ENCODE results near the gene STK4.

The STK4 gene

DNA sequence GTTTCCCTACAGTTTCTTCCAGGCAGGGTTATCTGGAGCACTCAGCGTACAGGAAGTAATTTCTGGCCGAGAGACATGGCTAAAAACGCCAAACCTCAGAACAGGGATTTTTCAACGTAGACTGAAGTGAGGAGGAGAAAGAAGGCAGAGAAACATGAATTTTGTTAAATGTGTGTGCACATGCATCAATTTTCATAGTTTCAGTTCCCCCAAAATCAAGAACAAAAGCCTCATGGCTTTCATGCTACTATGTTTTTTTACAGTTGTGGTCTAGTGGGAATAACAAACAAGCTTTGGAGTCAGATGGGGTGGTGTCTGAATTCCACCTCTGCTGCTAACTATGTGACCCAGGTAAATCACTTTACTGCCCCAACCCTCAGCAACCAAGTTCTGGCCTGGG, 11.0 kb upstream of the STK4 start:
- no peak for DNase-seq

DNA sequence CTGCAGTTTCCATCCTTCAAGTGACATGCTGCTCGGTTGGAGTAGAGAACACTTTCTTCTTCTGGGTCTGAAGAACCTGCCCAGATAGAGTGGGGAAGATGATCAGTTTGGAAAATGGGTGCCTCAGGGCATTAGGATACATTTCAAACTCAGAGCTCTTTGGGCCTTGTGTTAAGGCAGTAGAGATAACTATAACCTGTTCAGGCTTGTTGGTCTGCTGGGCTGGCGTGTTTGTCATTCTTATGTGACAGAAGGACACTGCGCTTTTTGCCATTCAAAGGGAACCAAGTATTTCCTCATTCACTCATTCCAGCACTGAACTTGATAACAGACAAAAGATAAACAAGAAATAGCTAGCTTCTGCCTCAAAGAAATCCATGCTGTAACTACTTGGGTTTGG, 9.9 kb upstream of the STK4 start:
- DNase-seq, result no peak

DNA sequence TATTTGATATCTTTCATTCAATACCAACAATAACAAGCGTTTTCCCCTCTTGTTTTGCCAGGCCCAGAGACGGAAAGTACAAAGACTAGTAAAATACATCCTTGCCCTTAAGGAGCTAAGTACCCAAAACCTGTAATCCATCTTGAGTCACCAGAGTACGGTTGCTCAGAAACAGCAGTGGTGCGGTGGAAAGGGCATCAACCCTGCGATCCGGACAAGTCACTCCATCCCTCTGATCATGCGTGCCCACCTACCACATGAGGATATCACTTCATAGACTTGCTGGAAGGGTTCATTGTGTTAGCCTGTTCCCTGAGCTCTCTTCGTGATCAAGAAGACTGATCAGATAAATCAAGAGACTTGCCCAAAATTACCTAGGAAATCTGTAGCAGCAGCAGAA, 8.0 kb upstream of the STK4 start:
- no peak for DNase-seq

DNA sequence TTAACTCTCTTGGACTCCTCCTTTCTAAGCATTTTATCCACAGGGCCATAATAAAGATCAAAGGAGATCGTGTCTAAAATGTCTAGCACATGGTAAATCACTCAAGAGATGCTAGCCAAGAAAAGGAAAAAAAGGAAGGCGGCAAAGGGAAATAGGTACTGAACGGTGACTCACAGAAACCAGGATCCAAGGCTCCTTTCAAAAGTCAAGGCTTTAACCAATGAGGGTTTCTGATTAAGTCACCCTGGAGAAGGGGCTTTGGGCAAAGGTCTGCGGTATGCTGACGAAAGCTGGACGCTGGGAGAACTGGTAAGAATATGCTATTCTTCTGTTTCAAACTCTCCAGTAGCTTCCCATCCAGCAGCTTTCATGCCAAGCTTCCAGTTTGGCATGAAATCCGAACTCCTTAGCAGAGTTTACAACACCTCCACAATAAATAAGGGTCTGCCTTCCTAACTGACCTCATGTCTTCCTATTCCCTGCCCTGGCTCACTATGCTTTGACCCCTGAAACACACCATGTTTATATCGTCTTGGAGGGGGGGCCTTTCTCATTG, 7.2 kb upstream of the STK4 start:
- no peak for DNase-seq

DNA sequence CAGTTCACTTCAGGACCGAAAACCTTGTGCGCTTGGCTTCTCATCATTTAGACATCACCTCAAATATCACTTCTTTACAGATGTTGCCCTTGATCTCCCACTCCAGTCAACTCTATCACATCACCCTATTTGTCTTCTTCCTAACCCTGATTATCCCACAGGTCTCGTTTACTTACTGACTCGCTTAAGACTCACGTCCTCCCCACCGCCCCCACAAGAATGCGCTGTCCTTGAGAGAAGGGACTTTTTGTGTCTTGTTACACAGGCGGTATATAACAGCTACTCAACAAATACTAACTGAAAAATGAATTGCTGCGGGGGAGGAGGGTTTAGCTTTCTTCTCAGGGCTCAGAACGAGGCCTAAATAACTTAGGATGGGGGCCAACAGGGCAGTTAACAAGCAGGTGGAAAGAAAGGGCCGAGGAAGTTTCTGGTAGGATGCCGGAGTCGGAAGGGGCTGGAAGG, 6.6 kb upstream of the STK4 start:
- no peak for DNase-seq

DNA sequence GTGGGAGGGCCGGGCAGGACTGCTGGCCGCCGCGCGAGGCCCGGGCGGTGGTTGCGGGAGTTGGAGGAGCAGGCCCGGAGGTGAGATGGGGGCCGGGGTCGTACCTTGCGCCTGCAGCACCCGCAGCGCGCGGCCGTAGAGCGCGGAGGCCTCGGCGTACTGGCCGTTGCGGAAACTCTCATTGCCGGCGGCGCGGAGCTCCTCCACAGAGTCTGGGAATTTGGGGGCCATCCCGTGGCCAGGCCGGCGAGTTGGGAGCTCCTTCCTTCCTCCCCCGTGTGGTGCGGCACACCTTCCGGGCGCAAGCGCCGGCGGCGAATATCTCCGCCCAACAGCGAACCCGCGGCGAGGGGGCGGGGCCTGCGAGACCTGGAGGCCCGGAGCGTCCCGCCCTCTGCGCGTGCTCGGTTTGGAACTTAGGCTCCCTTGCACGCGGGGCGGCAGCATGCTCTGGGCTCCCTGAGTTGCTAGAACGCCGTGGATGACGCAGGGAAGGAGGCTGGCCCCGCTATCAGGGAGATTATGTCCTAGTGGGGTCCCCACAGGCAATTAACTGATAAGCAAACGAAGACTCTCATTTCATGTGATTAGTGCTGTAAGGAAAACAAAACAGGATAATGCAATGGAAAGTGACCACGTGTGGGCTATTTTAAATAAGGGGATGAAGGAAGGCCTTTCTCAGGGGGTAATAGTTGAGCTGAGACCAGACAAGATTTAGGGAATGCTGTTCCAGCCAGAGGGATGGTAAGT, 6.0 kb upstream of the STK4 start, which contains the start of gene TOMM34:
Gene TOMM34, minus strand, starts transcription at position 295 of the 750 bp plus-strand sequence. Its CDS starts 64 bp downstream, at position 231.
- peak; percentile 75 for DNase-seq

DNA sequence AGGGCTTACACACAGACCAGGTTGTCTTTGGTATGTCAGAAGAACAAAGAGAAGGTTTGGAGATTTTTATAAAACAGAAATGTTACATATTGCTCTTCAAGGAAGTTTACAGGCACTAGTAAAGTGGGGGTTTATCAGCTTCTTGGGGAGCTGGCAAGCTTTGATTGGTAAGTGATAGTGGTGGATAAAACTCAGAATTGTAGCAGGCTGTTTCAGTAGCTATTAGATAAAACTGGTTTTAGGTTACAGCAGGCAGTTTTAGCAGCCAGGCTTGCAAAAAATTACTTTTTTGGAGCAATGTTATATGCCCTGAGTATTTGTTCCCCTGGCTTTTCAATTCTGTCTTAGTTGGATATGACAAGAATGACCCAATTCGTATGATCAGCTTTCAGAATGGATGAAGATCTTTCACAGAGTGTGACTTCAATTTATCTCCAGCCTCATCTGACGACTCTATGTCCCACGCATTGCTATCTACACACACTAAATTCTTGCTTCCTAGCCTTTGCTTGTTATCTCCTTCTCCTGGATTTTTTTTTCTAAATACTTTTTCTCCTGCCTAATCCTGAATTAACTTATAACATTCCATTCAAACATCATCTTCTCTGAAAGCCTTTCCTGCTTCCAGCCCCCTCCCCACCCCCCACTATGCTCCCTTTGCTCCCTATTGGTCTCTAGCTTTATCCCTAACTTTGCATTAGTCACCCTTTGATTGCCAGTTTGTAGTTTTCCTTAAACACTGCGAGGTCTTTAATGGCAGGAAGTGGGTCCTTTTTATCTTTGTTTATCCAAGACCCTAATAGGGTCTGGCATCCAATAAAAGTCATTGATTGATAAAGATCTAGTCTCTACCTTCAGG, 5.1 kb upstream of the STK4 start:
- DNase-seq, result no peak

DNA sequence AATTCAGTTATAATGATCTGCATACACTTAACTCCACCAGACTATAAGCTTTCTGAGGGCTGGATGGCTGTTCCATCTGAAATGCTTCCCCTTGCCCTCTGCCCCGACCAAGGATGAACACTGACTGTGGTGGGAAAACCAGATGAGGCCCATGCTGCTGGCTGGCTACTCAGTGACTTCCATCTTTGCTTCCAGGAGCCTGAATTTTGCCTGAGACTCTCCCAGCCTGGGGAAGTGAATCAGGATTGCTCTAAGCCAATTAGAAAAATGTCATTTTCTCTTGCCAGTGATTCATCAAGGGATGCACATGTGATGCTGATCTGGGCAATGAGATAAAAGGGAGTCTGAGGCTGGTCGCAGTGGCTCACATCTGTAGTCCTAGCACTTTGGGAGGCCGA, 4.4 kb upstream of the STK4 start:
- no peak for DNase-seq

DNA sequence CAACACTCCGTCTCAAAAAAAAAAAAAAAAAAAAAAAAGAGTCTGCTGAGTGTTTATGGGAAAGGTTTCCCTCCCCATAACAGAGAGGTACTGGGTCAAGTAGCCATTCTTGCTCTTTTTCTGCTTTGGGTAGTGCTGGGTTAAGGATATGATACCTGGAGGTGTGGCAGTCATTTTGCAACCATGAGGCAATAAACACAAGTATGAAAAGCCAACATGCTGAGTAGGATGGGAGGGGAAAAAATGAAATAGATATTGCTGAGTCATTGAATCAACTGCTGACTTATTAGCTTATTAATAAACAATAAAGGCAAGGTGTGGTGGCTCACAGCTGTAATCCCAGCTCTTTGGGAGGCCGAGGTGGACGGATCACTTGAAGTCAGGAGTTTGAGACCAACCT, 3.8 kb upstream of the STK4 start:
- DNase-seq, result no peak

DNA sequence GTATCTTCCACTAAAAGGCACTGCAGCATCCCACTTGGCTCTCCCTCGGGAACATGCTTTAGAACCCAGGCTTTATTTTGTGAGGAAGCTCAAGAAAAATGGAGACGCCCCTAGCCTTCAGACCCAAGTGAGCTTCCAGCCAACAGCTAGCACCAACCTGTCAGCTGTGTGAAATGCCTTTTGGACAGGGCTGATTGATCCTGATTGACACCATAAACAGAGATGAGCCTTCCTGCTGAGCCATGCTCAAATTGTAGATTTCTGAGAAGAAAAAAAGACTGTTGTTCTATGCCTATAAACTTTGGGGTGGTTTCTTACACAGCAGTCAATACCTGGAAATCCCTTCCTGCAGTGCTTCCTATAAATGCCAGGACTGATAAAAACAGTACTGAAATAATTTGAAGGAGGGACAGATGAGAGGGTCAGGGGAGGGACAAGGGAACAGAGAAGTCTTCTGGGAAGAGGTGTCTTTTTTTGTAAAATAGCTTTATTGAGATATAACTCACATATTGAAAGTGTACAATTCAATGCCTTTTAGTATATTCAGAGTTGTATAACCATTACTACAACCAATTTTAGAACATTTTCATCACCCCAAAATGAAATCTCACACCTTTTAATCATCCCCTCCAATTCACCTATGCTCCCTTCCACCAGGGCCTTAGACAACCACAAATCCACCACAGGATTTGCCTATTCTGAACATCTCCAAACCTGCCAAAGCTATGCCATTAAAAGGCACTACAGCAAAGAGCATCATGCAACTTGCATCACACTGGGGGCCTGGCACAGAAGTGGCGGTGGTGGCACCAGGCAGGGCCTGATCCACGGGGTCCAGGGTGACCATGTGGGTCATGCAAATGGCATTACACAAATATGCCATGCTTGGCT, 2.7 kb upstream of the STK4 start:
- DNase-seq, result no peak

DNA sequence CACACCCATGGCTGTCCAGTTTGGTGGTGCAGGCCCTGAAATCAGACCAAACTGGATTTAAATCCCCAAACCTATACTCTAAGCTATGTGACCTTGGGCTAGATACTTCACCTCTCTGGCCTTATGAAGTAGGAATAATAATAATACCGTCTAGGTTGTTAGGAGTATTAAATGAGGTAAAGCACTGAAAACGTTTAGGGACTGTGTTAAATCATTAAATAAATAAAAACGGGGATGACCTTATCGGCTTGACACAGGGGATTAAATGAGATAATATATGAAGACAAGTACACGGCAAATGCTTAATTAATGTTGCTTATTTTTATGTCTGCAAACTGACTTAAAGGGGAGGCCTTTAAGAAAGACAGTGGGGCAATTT, 672 bp upstream of the STK4 start:
- no peak for DNase-seq

DNA sequence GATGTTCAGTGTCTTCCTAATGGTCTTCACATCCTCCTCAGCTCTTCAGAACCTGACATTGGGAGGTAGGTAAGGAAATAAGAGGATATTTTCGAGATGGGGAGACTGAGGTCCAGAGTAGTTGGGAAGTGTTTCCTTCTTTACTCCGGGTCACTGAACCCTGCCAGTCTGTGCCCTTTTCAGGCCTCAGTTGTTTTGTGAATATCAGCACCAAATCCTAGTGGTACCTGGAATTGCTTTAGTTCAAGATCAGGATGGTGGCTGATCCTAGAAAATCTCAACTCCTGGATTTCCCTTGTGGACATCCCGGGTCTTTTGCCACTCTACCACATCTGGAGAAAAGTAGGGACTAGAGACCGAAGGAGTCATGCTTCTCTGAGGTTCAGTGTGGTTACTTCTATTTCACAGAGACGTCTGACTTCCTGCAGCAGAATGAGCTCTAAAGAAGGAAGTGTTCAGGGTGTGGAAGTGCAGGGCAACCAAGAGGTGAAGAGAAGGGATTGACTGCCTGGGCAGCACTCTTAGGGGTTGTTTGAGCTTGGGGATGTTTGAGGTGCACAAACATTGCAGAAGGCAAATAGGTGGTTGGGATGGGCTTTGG, 995 bp downstream of the STK4 start:
- no peak for DNase-seq

DNA sequence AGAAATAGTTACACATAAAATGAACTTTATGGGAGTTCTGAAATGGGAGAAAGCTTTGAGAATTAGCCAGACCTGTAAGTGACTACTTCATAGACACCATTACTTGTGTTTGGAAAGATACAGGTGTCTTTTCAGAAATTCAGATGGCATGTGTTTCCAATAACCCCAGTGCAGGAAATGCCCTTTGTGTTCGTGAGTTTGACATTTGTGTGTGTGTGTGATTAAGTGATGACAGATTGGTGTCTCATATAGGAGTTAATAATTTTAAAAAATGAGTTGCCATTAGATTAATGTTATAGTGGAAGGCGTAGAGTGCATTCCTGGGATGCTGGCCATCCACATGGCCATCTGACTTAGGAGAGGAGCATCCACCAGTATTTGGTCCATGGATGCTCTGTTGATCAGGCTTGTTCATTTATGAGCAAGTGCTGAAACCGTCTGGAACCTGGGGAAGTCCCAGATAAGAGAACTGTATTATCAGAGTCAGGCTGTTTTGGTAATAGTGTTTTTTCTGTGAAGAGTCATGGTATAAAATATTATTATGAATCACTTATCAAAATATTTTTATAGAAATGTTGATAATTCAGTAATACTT, 3.1 kb downstream of the STK4 start:
- DNase-seq, result no peak

DNA sequence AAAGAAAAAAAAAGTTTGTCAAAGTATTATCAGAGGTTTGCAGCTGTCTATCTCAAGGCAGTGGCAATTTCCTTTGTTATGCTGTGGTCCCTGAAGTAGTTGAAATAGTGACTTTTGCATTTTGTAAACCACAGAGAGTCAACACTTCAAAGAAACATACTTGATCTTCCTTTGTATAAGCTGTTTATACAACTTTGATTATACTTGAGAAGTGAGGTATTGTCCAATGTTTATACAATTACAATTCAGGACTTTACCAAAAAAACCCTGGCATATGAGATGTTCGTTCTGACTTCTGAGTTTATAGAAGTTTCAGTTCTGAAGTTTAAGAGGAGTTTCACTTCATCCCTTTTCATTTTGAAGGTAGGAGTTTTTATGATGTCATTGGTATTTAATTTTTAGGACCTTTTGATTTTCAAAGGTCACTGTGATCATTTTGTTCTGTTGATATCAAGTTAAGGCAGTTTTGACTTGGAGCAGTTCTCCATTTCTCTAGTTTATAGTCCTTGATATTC, 4.0 kb downstream of the STK4 start:
- DNase-seq, result no peak

DNA sequence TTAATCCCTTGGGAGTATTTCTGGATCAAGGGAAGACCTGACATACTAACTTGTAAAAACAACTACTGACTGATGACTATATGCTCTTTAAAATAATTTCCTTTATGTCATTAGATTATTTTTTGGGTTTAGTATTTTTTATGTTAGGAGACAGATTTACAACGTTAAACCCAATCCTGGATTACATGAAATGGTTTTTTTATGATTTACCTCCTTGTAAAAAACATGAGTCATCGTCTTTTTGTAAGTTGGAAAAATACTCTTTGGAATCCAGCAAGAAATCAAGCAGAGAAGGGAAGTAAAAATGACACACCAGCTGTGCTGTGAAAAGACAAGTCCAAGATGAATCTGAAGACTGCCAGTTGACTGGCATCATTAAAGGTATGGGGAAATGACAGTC, 6.7 kb downstream of the STK4 start:
- no peak for DNase-seq

DNA sequence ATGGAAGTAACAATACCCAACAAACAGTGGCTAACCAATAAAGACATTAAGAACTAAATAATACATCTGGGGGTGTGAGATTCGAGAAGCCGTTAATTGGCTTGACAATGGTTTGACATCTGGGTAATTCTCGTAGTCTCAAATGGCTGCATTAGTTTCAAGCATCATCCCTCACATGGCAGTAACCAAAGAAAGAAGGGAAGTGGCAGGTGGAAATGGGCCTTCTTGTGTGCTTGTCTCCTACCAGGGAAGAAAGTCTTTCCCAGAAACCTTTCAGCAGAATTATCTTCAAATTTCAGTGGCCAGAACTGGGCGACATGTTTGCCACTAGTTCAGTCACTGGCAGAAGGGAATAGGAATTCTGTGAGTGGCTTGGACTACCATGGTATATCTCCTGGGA, 10.4 kb downstream of the STK4 start:
- DNase-seq, result no peak

DNA sequence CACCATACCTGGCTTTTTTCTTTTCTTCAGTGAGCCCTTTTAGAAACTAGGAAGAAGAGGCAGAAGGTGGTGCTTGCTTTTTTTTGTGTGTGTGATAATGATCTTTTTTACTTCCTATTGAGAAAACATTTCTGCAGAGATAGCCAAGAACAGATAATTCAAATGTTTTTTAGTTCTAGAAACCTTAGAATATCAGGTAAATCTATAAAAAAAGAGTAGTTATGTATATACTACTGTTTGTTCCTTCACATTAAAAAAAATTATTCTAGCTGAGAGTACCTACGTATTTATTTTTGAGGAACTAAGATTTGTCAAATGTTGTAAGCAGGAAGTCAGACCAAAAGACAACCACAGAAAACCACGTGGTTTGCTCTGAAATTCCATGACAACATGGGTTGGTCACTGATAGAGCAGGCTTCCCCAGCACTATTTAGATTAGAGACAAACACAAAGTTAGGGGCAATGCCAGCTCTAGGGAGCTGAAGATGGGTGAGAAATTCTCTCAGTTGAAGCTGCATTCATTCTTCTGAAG, 12.8 kb downstream of the STK4 start:
- no peak for DNase-seq

DNA sequence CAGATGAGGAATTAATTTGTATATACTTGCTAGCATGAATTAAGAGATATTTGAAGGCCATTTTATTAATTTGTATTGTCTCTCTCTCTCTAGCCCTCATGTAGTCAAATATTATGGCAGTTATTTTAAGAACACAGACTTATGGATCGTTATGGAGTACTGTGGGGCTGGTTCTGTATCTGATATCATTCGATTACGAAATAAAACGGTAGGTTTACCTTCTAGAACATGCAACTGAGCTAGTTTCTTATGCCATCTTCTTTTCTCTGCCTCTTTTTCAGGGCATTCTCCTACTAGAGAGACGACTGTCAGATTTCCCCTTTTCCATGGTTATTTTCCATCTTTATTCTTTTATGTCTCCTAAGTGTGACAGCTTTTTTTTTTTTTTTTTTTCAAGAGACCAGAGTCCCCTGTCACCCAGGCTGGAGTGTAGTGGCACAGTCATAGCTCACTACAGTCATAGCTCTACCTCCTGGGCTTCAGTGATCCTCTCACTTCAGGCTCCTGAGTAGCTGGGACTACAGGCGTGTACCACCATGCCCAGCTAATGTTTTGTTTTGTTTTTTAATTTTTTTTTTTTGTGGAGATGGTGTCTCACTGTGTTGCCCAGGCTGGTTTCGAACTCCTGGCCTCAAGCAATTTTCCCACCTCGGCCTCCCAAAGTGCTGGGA, 15.6 kb downstream of the STK4 start:
- DNase-seq, result no peak

DNA sequence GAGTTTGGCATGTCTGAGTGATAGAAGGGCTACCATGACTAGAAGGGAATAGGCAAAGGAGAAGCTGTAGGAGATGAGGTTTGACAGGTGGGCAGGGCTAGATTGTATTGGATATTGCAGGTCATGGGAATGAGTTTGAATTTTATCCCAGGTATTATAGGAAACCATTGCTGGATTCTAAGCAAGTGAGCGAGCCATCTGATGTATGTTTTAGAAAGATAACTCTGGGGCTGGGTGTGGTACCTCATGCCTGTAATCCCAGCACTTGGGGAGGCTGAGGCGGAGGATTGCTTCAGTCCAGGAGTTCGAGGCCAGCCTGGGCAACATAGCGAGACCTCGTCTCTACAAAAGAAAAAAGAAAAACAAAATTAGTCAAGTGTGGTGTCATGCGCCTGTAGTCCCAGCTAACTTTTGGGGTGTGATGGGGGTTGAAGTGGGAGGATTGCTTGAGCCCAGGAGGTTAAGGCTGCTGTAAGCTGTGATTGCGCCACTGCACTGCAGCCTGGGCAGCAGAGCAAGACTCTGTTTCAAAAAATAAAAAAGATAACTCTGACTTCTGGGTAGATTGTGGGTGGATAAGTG, 16.9 kb downstream of the STK4 start:
- no peak for DNase-seq

DNA sequence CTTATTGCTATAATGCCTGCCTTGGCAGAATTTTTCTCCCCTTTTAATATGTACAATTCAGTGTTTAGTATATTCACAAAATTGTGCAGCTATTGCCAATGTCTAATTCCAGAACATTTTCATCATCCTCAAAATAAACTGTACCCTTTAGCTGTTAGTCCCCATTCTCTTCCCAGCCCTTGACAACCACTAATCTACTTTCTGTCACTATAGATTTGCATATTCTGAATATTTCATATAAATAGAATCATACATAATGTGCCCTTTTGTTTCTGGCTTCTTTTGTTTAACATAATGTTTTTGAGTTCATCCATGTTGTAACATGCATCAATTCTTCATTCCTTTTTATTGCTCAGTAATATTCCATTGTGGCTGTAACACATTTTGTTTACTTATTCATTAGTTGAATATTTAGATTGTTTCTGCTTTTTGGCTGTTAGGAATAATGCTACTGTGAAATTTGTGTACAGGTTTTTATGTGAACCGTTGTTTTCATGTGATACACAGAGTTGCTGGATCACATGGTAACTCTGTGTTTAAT, 22.4 kb downstream of the STK4 start:
- DNase-seq, result no peak

All from NCI-H2081 treated with DMSO at 0.1 percent for 48 hours (cell line).